ENCODE data around the gene ATG4C. TPM values are rescaled to one million over a fixed set of nuclear protein-coding genes. Genes with fewer than 3 reads are reported as not detected.

Gene ATG4C
- total RNA-seq, 1 experiment from 2014 or later, result 13.1 TPM

DNA sequence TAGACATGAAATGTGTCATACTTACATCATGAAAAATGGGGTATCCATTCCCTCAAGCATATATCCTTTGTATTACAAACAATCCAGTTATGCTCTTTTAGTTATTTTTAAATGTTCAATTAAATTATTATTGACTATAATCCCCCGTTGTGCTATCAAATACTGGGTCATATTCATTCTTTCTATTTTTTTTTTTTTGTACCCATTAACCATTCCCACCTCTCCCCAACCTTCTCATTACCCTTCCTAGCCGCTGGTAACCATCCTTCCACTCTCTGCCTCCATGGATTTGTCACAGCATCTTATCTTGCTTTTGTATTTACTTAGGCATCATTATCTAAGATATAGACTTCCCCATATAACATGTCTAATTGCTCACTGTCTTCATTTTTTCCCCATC lies 15.8 kb downstream of the ATG4C start:
- Histone ChIP-seq H3K14ac (ENCODE audit: insufficient read depth, low read length) (no peak overlapping the region), H3K4me1 (ENCODE audit: insufficient read depth, low read length) (no peaks in the 10 kb centered on the region), H2BK15ac (ENCODE audit: low read depth, low read length) (no peak overlapping the region), H3K79me1 (ENCODE audit: insufficient read depth, low read depth, low read length, poor library complexity, severe bottlenecking) (no peaks in the 10 kb centered on the region), H2BK20ac (ENCODE audit: low read depth, low read length, poor library complexity, severe bottlenecking) (no peak overlapping the region), H4K91ac (ENCODE audit: insufficient read length, low read depth, low read length) (no peak overlapping the region), H3K79me2 (ENCODE audit: insufficient read depth, low read length) (no peaks in the 10 kb centered on the region; the same call in 1 of the 2 replicates), H4K20me1 (ENCODE audit: control insufficient read depth, insufficient read depth, insufficient read length) (no peaks in the 10 kb centered on the region), H2BK5ac (ENCODE audit: insufficient read length, low read length) (no peak overlapping the region), H3T11ph (ENCODE audit: low read length) (no peak overlapping the region), H2BK12ac (ENCODE audit: insufficient read length, low read depth, low read length) (no peak overlapping the region), H2AK5ac (ENCODE audit: insufficient read length, low read length) (no peak overlapping the region), H3K9me3 (ENCODE audit: control insufficient read depth, low read depth, low read length) (no peaks in the 10 kb centered on the region), H3K27me3 (ENCODE audit: insufficient read depth, low read length) (no peaks in the 10 kb centered on the region), H3K18ac (ENCODE audit: insufficient read length, low read depth, low read length) (no peak overlapping the region), H3K23me2 (ENCODE audit: insufficient read length, low read depth, low read length, poor library complexity, severe bottlenecking) (no peaks in the 10 kb centered on the region), H2AFZ (ENCODE audit: low read length) (no peak overlapping the region), H4K8ac (replicated peaks; ENCODE audit: insufficient read length, low read depth, low read length) (no peak overlapping the region), H3K23ac (ENCODE audit: insufficient read length, low read depth, low read length) (no peak overlapping the region), H3K27ac (ENCODE audit: insufficient read length, low read depth, low read length) (no peak overlapping the region), H3K4me2 (ENCODE audit: insufficient read depth, insufficient read length, low read length) (no peak overlapping the region), H3K9ac (ENCODE audit: extremely low read depth, insufficient read length, low read length) (no peak overlapping the region), H3K4ac (ENCODE audit: low read depth, low read length) (no peak overlapping the region), H4K5ac (ENCODE audit: insufficient read length, low read depth, low read length) (no peak overlapping the region), H2BK120ac (ENCODE audit: low read depth, low read length, poor library complexity, severe bottlenecking) (no peak overlapping the region), H3K56ac (ENCODE audit: insufficient read length, low read depth, low read length) (no peak overlapping the region)
- Mint-ChIP-seq H3K27me3 (ENCODE audit: low read depth) (no peaks in the 10 kb centered on the region), H3K27ac (no peak overlapping the region; a peak in 1 of 7 replicates), H3K4me1 (no peaks in the 10 kb centered on the region), H3K9me3 (no peaks in the 10 kb centered on the region), H3K36me3 (ENCODE audit: insufficient read depth in 1 of 3, low read depth in 3 of 3) (peaks cover 0 to 3% (median 0%) of the 10 kb centered on the region in 3 experiments; a peak in 2 of 7 replicates), H3K4me3 (no peak overlapping the region)
- no peak for DNase-seq
- no CpG with 5 or more reads among the region's 2 CpGs for WGBS (ENCODE audit: extremely low coverage, insufficient read length, low lambda C conversion rate)
- TF ChIP-seq, protein P1, sequence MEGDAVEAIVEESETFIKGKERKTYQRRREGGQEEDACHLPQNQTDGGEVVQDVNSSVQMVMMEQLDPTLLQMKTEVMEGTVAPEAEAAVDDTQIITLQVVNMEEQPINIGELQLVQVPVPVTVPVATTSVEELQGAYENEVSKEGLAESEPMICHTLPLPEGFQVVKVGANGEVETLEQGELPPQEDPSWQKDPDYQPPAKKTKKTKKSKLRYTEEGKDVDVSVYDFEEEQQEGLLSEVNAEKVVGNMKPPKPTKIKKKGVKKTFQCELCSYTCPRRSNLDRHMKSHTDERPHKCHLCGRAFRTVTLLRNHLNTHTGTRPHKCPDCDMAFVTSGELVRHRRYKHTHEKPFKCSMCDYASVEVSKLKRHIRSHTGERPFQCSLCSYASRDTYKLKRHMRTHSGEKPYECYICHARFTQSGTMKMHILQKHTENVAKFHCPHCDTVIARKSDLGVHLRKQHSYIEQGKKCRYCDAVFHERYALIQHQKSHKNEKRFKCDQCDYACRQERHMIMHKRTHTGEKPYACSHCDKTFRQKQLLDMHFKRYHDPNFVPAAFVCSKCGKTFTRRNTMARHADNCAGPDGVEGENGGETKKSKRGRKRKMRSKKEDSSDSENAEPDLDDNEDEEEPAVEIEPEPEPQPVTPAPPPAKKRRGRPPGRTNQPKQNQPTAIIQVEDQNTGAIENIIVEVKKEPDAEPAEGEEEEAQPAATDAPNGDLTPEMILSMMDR (conservative IDR thresholded peaks at IDR 0.05), result no peak

All from H9 (cell line).